WERI-Rb-1 (cell line): ENCODE results near the gene MACROD2.
"Not testable (repeated sequence)": the region's sequence is repeated elsewhere in the genome, so short reads cannot be mapped to it uniquely, and the experiment has no call there.

Experiments
- DNase-seq: peaks from one replicate; pipeline ENCODE4 v3.0.0-alpha.2; 2020
- H3K27ac ChIP-seq: fragments of 250-450 bp; sonication (Bioruptor Pico); 2 replicates; pipeline ENCODE4 v1.5.1; 2020; ENCODE audit warnings: mild to moderate bottlenecking, moderate library complexity
- H3K27me3 ChIP-seq: fragments of 250-450 bp; sonication (Bioruptor Pico); 2 replicates; pipeline ENCODE4 v1.5.1; 2021; ENCODE audit warnings: mild to moderate bottlenecking, low read depth, moderate library complexity; ENCODE audit not compliant: insufficient read depth, severe bottlenecking
- H3K36me3 ChIP-seq: fragments of 250-450 bp; sonication (Bioruptor Pico); 2 replicates; pipeline ENCODE4 v1.5.1; 2020; ENCODE audit warnings: mild to moderate bottlenecking, moderate library complexity
- H3K4me3 ChIP-seq: 2 replicates; pipeline ENCODE4 v1.5.1; 2011; ENCODE audit warnings: low read depth, mild to moderate bottlenecking, control low read depth, low read length
- H3K9me3 ChIP-seq: fragments of 250-450 bp; sonication (Bioruptor Pico); 2 replicates; pipeline ENCODE4 v1.5.1; 2021; ENCODE audit warnings: mild to moderate bottlenecking, moderate library complexity; ENCODE audit not compliant: severe bottlenecking
- CTCF ChIP-seq: IDR thresholded peaks from 2 replicates; pipeline ENCODE4 v1.5.1; 2011; ENCODE audit warnings: low read depth, mild to moderate bottlenecking, control low read depth, inconsistent platforms, low read length

Gene MACROD2

GRCh38 chr20:16007164-16007563, 2011.8 kb downstream of the MACROD2 start:
- H3K36me3 ChIP-seq, result no peaks in the 10 kb centered on the region
- H3K9me3 ChIP-seq, result no peaks in the 10 kb centered on the region
- no peak overlapping the region for H3K4me3 ChIP-seq
- no peak overlapping the region for H3K27ac ChIP-seq
- no peak for DNase-seq
- H3K27me3 ChIP-seq, result no peaks in the 10 kb centered on the region
- TF ChIP-seq CTCF, result no peak

- no peaks in the 10 kb centered on the region for H3K9me3 ChIP-seq
- H3K27ac ChIP-seq, result no peak overlapping the region
- H3K27me3 ChIP-seq, result no peaks in the 10 kb centered on the region
- DNase-seq, result no peak
- no peak overlapping the region for H3K4me3 ChIP-seq
- TF ChIP-seq CTCF, result peak; percentile 19; the same call in 1 of the 2 replicates
- no peaks in the 10 kb centered on the region for H3K36me3 ChIP-seq
These were observed 2012.6 kb downstream of the MACROD2 start for GRCh38 chr20:16007962-16008361.

- no peak for DNase-seq
- no peak overlapping the region for H3K4me3 ChIP-seq
- TF ChIP-seq CTCF, result no peak
- no peaks in the 10 kb centered on the region for H3K27me3 ChIP-seq
- no peak overlapping the region for H3K27ac ChIP-seq
- H3K36me3 ChIP-seq, result no peaks in the 10 kb centered on the region
- no peaks in the 10 kb centered on the region for H3K9me3 ChIP-seq
These were observed 2015.7 kb downstream of the MACROD2 start for GRCh38 chr20:16011056-16011455.

- no peaks in the 10 kb centered on the region for H3K27me3 ChIP-seq
- H3K36me3 ChIP-seq, result no peaks in the 10 kb centered on the region
- DNase-seq, result no peak
- H3K4me3 ChIP-seq, result no peak overlapping the region
- no peak for TF ChIP-seq CTCF
- H3K27ac ChIP-seq, result no peak overlapping the region
- H3K9me3 ChIP-seq, result no peaks in the 10 kb centered on the region
These were observed 2016.2 kb downstream of the MACROD2 start for GRCh38 chr20:16011519-16011918.

- not testable (repeated sequence) for DNase-seq, H3K27ac ChIP-seq, H3K27me3 ChIP-seq, H3K4me3 ChIP-seq, H3K9me3 ChIP-seq, H3K36me3 ChIP-seq
These were observed 2017.6 kb downstream of the MACROD2 start for GRCh38 chr20:16012934-16013333.

GRCh38 chr20:16013631-16014030, 2018.3 kb downstream of the MACROD2 start:
- Histone ChIP-seq H3K36me3 (no peaks in the 10 kb centered on the region), H3K27me3 (no peaks in the 10 kb centered on the region), H3K4me3 (no peak overlapping the region), H3K27ac (no peak overlapping the region), H3K9me3 (no peaks in the 10 kb centered on the region)
- DNase-seq, result no peak
- TF ChIP-seq CTCF, result no peak
